ENCODE measurements around the gene PER1. TPM values are rescaled to one million over a fixed set of nuclear protein-coding genes. Genes with fewer than 3 reads are reported as not detected.

PER1 gene
- total RNA-seq, 1 experiment from 2014 or later: 36.5 TPM

DNA sequence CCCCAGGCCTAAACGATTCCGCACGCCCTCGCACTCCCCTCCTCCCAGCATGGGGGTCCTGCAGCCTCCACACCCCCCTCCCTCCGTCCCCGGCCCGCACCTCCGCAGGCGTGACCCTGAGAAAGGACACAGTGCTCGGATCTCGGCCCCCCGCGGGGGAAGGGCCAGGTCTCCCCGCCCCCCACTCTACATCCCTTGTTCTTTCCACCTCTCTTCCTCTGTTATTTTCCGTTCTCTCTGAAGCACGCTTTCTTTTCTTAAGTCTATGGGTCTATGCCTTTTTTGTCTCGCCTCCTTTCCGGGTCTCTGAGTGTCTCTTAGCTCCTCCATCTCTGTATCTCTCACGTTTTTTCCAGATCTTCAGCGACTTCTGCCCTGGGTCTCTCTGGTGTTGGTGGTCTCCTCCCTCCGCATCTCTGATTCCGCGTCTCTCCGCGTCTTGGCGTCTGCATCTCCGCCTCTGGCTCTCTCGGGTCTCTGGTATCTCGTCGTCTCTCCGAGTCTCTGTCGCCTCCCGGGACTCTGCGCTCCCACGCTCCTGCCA is 26.2 kb downstream of the PER1 start:
- Histone ChIP-seq H3K56ac (ENCODE audit: insufficient read length, low read depth, low read length) (no peak overlapping the region), H3K23me2 (ENCODE audit: insufficient read length, low read depth, low read length, poor library complexity, severe bottlenecking) (peaks cover 44% of the 10 kb centered on the region), H2BK20ac (ENCODE audit: low read depth, low read length, poor library complexity, severe bottlenecking) (no peak overlapping the region), H2AK5ac (ENCODE audit: insufficient read length, low read length) (no peak overlapping the region), H2AFZ (ENCODE audit: low read length) (no peak overlapping the region), H3T11ph (ENCODE audit: low read length) (no peak overlapping the region), H3K9me3 (ENCODE audit: control insufficient read depth, low read depth, low read length) (no peaks in the 10 kb centered on the region), H3K27me3 (ENCODE audit: insufficient read depth, low read length) (peaks cover 34% of the 10 kb centered on the region), H3K4me1 (ENCODE audit: insufficient read depth, low read length) (no peaks in the 10 kb centered on the region; the same call in 1 of the 2 replicates), H2BK120ac (ENCODE audit: low read depth, low read length, poor library complexity, severe bottlenecking) (no peak overlapping the region), H3K9ac (ENCODE audit: extremely low read depth, insufficient read length, low read length) (no peak overlapping the region), H3K23ac (ENCODE audit: insufficient read length, low read depth, low read length) (no peak overlapping the region), H2BK12ac (ENCODE audit: insufficient read length, low read depth, low read length) (no peak overlapping the region), H3K27ac (ENCODE audit: insufficient read length, low read depth, low read length) (no peak overlapping the region), H2BK5ac (ENCODE audit: insufficient read length, low read length) (no peak overlapping the region), H3K18ac (ENCODE audit: insufficient read length, low read depth, low read length) (no peak overlapping the region), H3K14ac (ENCODE audit: insufficient read depth, low read length) (no peak overlapping the region), H3K79me1 (ENCODE audit: insufficient read depth, low read depth, low read length, poor library complexity, severe bottlenecking) (no peaks in the 10 kb centered on the region), H3K4me2 (ENCODE audit: insufficient read depth, insufficient read length, low read length) (peak overlapping the region; percentile 66), H3K79me2 (ENCODE audit: insufficient read depth, low read length) (no peaks in the 10 kb centered on the region), H4K20me1 (ENCODE audit: control insufficient read depth, insufficient read depth, insufficient read length) (no peaks in the 10 kb centered on the region), H4K5ac (ENCODE audit: insufficient read length, low read depth, low read length) (no peak overlapping the region), H4K8ac (replicated peaks; ENCODE audit: insufficient read length, low read depth, low read length) (no peak overlapping the region), H3K4ac (ENCODE audit: low read depth, low read length) (no peak overlapping the region), H4K91ac (ENCODE audit: insufficient read length, low read depth, low read length) (no peak overlapping the region), H2BK15ac (ENCODE audit: low read depth, low read length) (no peak overlapping the region)
- DNase-seq: peak; percentile 74
- Mint-ChIP-seq H3K27me3 (ENCODE audit: low read depth) (peaks cover 87% of the 10 kb centered on the region), H3K27ac (no peak overlapping the region), H3K4me3 (peak overlapping the region; percentile 91 to 93), H3K36me3 (ENCODE audit: insufficient read depth in 1 of 3, low read depth in 3 of 3) (no peaks in the 10 kb centered on the region; a peak in 1 of 7 replicates), H3K9me3 (peaks cover 2 to 8% of the 10 kb centered on the region in 2 experiments; a peak in 3 of 5 replicates), H3K4me1 (peaks cover 40 to 41% of the 10 kb centered on the region in 2 experiments)
- TF ChIP-seq, protein P1, sequence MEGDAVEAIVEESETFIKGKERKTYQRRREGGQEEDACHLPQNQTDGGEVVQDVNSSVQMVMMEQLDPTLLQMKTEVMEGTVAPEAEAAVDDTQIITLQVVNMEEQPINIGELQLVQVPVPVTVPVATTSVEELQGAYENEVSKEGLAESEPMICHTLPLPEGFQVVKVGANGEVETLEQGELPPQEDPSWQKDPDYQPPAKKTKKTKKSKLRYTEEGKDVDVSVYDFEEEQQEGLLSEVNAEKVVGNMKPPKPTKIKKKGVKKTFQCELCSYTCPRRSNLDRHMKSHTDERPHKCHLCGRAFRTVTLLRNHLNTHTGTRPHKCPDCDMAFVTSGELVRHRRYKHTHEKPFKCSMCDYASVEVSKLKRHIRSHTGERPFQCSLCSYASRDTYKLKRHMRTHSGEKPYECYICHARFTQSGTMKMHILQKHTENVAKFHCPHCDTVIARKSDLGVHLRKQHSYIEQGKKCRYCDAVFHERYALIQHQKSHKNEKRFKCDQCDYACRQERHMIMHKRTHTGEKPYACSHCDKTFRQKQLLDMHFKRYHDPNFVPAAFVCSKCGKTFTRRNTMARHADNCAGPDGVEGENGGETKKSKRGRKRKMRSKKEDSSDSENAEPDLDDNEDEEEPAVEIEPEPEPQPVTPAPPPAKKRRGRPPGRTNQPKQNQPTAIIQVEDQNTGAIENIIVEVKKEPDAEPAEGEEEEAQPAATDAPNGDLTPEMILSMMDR (conservative IDR thresholded peaks at IDR 0.05): no peak
- WGBS (ENCODE audit: extremely low coverage, insufficient read length, low lambda C conversion rate): no CpG with 5 or more reads among the region's 35 CpGs
